Heart left ventricle (tissue), 13 donors: ENCODE measurements around the gene TSPAN13.

Experiments
- CTCF ChIP-seq, 12 donors: fragments of 200-600 bp; sonication (generic) in 4 of 12; IDR thresholded peaks; one replicate each; pipeline versions ENCODE4 v1.5.0 to v1.8.0; 2018 to 2022; ENCODE audit warnings: antibody characterized with exemption in 12 of 12, mild to moderate bottlenecking in 5 of 12
- POLR2A ChIP-seq, 2 donors: fragments of 450-650 bp; IDR thresholded peaks; one replicate each; pipeline ENCODE4 v1.6.1; 2017; ENCODE audit warnings: antibody characterized with exemption in 2 of 2, mild to moderate bottlenecking in 2 of 2, moderate library complexity in 2 of 2
- donor health status: ischemic (EF 13 %, LVEDD 7.1; RV severe dilation, severe dysfunction).
- donor health status: DM: no; HTN: yes; CAD: no.
- donor health status: DM: no; HTN: no; CAD: no.
- donor health status: ischemic (EF 25% LVEDD 6.9; RV normal size, moderate dysfunction).
- donor health status: ischemic (EF 25% LVEDD 5.7; RV mildly dilated, moderate dysfunction).
- donor health status: ischemic (EF 35%, LVEDD 5.7; RV mildly dilated, moderate dysfunction).
- donor health status: nonischemic (EF 11% LVEDD 7.7; RV severe dilation, severe dysfunction).
- donor health status: DM: yes; HTN: yes; CAD: no.
- donor health status: PGD.
- donor health status: ischemic (EF 29% LVEDD 5.4; RV normal size, mild dysfunction).
- donor health status: nonischemic (EF 23%, LVEDD 6.1; RV moderate dilation, normal function).

- TF ChIP-seq CTCF (IDR thresholded peaks at IDR 0.05): no peak
- no peak for TF ChIP-seq POLR2A (IDR thresholded peaks at IDR 0.05)
Measured at GRCh38 chr7:16755397-16755796, 1.8 kb downstream of the TSPAN13 start.
